ENCODE results near the gene AFG1L.
"Not testable (repeated sequence)": the region's sequence is repeated elsewhere in the genome, so short reads cannot be mapped to it uniquely, and the experiment has no call there.

The AFG1L gene

GRCh38 chr6:108294727-108295625, at the start of gene AFG1L:
Gene AFG1L (plus strand): TSS chr6:108295054. CDS start chr6:108295080, 26 bp downstream.
- peak; percentile 96 for DNase-seq

DNA sequence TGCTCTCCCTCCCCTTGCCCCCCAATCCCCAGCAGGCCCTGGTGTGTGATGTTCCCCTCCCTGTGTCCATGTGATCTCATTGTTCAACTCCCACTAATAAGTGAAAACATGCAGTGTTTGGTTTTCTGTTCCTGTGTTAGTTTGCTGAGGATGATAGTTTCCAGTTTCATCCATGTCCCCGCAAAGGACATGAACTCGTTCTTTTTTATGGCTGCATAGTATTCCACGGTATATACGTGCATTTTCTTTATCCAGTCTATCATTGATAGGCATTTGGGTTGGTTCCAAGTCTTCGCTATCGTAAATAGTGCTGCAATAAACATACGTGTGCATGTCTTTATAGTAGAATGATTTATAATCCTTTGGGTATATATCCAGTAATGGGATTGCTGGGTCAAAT, 49.8 kb upstream of the AFG1L start:
- not testable (repeated sequence) for DNase-seq

- DNase-seq: no peak
Measured at GRCh38 chr6:108247965-108248536, 46.8 kb upstream of the AFG1L start.

DNA sequence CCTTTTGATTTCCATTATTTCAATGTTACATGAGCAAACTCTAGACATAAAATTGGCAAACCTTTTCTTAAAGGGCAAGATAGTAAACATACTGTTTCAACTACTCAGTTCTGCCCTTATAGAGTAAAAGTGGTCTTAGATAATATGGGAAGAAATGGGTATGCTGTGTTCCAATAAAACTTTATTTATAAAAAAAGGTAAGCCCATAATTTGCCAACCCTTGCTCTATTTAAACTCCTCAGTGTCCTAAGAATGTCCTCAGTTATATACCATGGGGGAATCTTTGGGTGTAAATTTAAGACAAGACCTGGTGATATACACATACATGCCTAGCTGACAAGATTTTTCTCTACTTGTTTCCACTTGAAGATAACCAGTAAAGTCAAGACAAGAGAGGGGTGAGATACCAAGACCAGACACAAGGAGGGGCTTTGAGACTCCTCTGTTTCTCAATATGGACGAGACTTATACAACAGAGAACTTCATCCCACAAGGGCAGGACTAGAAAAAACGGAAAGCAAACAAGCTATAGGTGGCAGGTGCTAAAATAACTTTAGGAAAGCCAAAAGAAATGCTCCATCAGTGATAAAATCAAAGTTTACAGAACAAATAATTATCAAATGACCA, 44.5 kb upstream of the AFG1L start:
- DNase-seq: no peak

- no peak for DNase-seq
Measured at GRCh38 chr6:108251252-108251651, 43.6 kb upstream of the AFG1L start.

- no peak for DNase-seq
Measured at GRCh38 chr6:108252055-108252454, 42.8 kb upstream of the AFG1L start.

DNA sequence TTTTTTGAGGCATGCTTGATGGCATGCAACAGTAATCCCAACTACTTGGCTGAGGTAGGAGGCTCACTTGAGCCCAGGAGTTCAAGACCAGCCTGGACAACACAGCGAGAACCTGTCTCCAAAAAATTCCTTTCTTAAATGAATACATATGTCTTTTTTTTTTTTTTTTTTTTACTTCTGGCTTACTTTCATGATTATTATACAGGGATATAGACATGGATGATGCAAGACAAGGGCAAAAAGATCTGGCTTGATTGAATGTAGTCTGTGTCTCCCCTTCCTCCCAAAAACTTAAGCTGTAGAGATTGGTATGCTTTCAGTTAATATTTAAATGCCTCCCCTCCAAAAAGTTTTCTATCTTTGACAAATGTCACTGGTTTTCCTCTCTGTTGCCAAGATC, 41.6 kb upstream of the AFG1L start:
- DNase-seq: no peak

DNA sequence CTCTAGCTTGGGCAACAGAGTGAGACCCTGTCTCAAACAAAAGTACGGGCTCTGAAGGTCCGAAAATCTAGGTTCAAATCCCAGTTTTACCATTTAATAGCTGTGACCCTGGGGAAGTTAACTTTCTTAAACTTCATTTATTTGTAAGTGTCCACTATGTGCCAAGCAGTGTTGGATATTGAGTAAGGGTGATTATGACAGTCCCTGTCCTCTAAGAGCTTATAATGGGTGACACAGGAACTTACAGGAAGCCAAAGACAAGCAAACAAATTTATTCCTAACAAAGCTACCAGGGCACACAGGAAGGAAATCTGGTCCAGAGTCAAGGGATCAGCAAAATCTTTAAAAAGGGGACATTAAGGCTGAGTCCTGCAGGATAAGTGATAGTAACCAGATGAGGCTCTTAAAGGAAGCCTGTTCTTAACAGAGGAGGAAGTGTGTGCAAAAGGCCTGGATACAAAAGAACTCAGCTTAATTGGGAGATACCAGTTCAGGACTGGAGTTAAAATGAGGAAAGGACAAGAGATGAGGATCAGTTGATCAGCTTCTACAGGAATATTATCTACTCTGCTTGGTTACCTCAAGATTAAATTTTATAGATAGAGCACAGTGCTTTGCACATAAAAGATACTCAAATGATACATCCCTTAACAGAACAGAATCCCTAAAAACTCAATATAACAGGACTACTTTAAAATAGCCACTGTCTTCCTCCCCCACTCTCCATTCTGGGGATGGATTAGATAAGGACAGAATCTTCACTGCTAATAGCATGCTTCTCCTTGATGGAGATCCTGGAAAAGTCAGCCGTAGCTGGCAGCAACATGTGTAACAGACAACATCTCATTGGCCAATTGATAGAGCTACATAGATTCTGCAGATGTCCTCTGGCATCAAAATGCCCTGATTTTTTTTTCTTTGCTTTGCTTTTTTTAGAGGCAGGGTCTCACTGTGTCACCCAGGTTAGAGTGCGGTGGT, 40.1 kb upstream of the AFG1L start:
- no peak for DNase-seq

- peak; percentile 81 for DNase-seq
Measured at GRCh38 chr6:108260126-108260808, 34.6 kb upstream of the AFG1L start.

GRCh38 chr6:108260809-108261569, 33.9 kb upstream of the AFG1L start, which contains the start of gene SNX3:
Gene SNX3 (minus strand): TSS chr6:108261040. CDS start chr6:108260921, 119 bp downstream.
- DNase-seq: peak; percentile 95

DNA sequence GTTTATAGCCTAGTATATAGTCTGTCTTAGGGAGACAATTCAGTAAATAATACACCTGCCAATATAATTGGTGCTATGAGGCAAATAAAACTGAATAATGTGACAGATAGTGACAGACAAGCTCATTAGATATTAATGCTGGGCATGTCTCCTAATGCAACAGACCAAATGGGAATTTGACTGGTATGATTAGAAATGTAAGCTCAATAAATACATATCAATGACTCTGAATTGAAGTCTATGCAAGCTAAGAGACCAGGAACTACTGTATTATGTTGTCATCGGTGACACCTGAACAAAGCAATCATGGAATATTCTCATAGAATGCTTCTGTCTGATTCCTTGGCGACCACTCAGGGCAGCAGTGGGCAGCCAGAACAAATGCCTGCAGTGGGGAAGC, 31.5 kb upstream of the AFG1L start:
- DNase-seq: no peak

DNA sequence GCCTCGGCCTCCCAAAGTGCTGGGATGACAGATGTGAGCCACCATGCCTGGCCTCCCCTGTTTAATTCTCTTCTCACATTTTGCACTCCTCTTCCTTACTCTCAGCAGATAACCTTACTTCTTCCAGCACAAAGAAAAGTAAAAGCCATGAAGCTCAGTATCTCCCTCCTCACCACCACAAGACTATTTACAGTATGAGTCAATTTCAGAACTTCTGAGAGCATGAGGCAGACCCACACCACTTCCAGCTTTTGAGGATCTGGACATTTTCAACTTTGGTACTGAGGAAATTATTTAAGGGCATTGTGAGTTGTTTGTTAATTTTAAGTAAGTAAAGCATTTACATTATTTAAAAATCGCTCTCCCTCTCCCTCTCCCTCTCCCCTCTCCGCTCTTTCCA, 26.0 kb upstream of the AFG1L start:
- DNase-seq: no peak

DNA sequence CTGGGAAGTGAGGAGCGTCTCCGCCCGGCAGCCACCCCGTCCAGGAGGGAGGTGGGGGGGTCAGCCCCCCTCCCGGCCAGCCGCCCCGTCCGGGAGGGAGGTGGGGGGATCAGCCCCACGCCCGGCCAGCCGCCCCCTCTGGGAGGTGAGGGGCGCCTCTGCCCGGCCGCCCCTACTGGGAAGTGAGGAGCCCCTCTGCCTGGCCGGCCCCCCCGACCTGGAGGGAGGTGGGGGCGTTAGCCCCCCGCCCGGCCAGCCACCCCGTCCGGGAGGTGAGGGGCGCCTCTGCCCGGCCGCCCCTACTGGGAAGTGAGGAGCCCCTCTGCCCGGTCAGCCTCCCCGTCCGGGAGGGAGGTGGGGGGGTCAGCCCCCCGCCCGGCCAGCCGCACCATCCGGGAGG, 24.9 kb upstream of the AFG1L start:
- not testable (repeated sequence) for DNase-seq

GRCh38 chr6:108274546-108274945, 20.3 kb upstream of the AFG1L start:
- no peak for DNase-seq

- no peak for DNase-seq
Measured at GRCh38 chr6:108275976-108276375, 18.9 kb upstream of the AFG1L start.

GRCh38 chr6:108277295-108277694, 17.6 kb upstream of the AFG1L start:
- no peak for DNase-seq

GRCh38 chr6:108277831-108278230, 17.0 kb upstream of the AFG1L start:
- no peak for DNase-seq

DNA sequence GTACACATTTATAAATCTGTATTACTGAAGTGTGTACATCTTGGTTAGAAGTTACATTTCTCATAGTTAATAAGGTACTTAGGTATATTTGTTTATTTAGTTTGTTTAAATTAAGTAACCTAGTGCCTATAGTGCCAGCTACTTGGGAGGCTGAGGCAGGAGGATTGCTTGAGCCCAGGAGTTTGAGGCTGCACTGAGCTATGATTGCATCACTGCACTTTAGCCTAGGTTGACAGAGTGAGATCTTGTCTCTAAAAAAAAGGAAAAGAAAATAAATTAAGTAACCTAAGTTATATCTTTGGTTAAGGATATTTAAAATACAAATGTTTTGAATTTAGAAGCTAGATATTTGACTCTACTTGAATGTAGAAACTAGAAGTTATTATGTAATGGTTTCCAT, 9.5 kb upstream of the AFG1L start:
- DNase-seq: no peak

DNA sequence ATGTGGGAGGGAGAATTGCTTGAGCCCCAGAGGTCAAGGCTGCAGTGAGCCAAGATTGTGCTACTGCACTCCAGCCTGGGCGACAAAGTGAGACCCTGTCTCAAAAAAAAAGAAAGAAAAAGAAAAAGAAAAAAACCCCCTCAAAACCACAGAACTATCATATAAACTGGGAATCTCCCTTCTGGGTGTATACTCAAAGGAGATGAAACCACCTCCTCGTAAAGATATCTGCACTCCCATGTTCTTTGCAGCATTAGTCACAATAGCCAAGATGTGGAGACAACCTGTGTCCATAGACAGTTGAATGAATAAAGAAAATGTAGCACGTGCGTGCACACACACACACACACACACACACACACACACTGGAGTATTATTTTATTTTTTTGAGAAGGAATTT, 8.5 kb upstream of the AFG1L start:
- DNase-seq: no peak

DNA sequence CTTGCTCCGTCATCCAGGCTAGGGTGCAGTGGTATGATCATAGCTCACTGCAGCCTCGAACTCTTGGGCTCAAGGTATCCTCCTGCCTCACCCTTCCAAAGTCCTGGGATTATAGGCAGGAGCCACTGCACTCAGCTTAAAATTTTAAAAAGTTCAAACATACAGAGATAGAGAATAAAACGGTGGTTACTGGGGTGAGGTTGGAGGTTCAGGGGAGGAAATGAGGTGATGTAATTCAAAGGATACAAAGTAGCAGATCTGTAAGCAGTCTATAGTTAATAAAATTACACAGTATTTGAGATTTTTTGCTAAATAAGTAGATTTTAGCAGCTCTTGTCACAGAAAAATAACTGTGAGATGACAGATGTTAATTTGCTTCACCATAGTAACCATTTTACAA, 7.5 kb upstream of the AFG1L start:
- DNase-seq: no peak

GRCh38 chr6:108288742-108289141, 6.1 kb upstream of the AFG1L start:
- DNase-seq: no peak

Data from right forelimb (tissue), 1 donor.